ENCODE measurements around the gene KIAA0753.

- TF ChIP-seq CTCF (IDR thresholded peaks at IDR 0.05) (no peak), POLR2AphosphoS5 (IDR thresholded peaks at IDR 0.05) (no peak), EP300 (IDR thresholded peaks at IDR 0.05) (no peak)
Measured at GRCh38 chr17:6654841-6655731, 14.6 kb upstream of the KIAA0753 start.

Measured in gastroesophageal sphincter (tissue), 3 donors.